Activated CD4-positive, alpha-beta memory T cell treated with anti-CD3 and anti-CD28 coated beads, Interleukin-2, amount 10 ng/mL, durations not matched to agents 7 days and 5 days (primary cell): ENCODE data around the gene PSMB7. TPM values are rescaled to one million over a fixed set of nuclear protein-coding genes. Genes with fewer than 3 reads are reported as not detected.

ENCODE experiments used
- CTCF ChIA-PET: fragments of 350-600 bp; sonication (Branson Sonifier 250); formaldehyde crosslinking; loops from one replicate; lab custom pipeline; 2021; ENCODE audit warnings: antibody characterized with exemption, inconsistent platforms; lab: Charles Lee
- POLR2A ChIA-PET: fragments of 350-600 bp; sonication (Branson Sonifier 250); formaldehyde crosslinking; loops from one replicate; lab custom pipeline; 2021; ENCODE audit warnings: antibody characterized with exemption; lab: Charles Lee
- DNase-seq: peaks from one replicate; pipeline ENCODE4 v3.0.0-alpha.2; 2020
- H3K27ac Mint-ChIP-seq: one replicate; pipeline ENCODE4 v1.8.0; 2021; ENCODE audit warnings: mild to moderate bottlenecking, mixed read lengths
- H3K27me3 Mint-ChIP-seq: one replicate; pipeline ENCODE4 v1.8.0; 2021; ENCODE audit warnings: mixed read lengths
- H3K36me3 Mint-ChIP-seq: one replicate; pipeline ENCODE4 v1.8.0; 2021; ENCODE audit warnings: low read depth, mixed read lengths
- H3K4me1 Mint-ChIP-seq: one replicate; pipeline ENCODE4 v1.8.0; 2021; ENCODE audit warnings: mixed read lengths
- H3K4me3 Mint-ChIP-seq: one replicate; pipeline ENCODE4 v1.8.0; 2021; ENCODE audit warnings: mild to moderate bottlenecking, mixed read lengths
- H3K9me3 Mint-ChIP-seq: one replicate; pipeline ENCODE4 v1.8.0; 2021; ENCODE audit warnings: mixed read lengths
- total RNA-seq, 2 experiments: library from RNA; stranded (reverse); gene quantifications; one replicate each; pipeline ENCODE4 v1.2.3, GENCODE V29; 2021

The PSMB7 gene
- total RNA-seq, 2 experiments from 2014 or later, result 113 to 120 TPM

GRCh38 chr9:124364141-124364540 is 51.1 kb downstream of the PSMB7 start:
- ChIA-PET POLR2A (no interaction called here), CTCF (no interaction called here)
- Mint-ChIP-seq H3K27me3 (no peaks in the 10 kb centered on the region), H3K4me3 (no peak overlapping the region), H3K27ac (no peak overlapping the region), H3K4me1 (peaks cover 11% of the 10 kb centered on the region), H3K36me3 (peaks cover 7% of the 10 kb centered on the region), H3K9me3 (no peaks in the 10 kb centered on the region)
- DNase-seq, result no peak

- CTCF ChIA-PET, result interaction anchor here (1.5 kb wide), 1 partner anchor 31 kb away, joined by 5 read pairs; no protein-coding TSS in a partner anchor
- no peaks in the 10 kb centered on the region for H3K27me3 Mint-ChIP-seq
- H3K9me3 Mint-ChIP-seq, result no peaks in the 10 kb centered on the region
- peaks cover 16% of the 10 kb centered on the region for H3K4me1 Mint-ChIP-seq
- H3K4me3 Mint-ChIP-seq, result no peak overlapping the region
- H3K27ac Mint-ChIP-seq, result no peak overlapping the region
- H3K36me3 Mint-ChIP-seq, result peaks cover 7% of the 10 kb centered on the region
- DNase-seq, result no peak
- POLR2A ChIA-PET, result no interaction called here
Measured at GRCh38 chr9:124363326-124364096, 51.7 kb downstream of the PSMB7 start.

- H3K9me3 Mint-ChIP-seq, result no peaks in the 10 kb centered on the region
- H3K4me3 Mint-ChIP-seq, result no peak overlapping the region
- POLR2A ChIA-PET, result no interaction called here
- no peaks in the 10 kb centered on the region for H3K27me3 Mint-ChIP-seq
- CTCF ChIA-PET, result interaction anchor here (2.8 kb wide), 1 partner anchor 234 kb away, joined by 14 read pairs; no protein-coding TSS in a partner anchor
- H3K36me3 Mint-ChIP-seq, result peaks cover 11% of the 10 kb centered on the region
- H3K4me1 Mint-ChIP-seq, result peaks cover 34% of the 10 kb centered on the region
- DNase-seq, result no peak
- H3K27ac Mint-ChIP-seq, result no peak overlapping the region
Measured at GRCh38 chr9:124361128-124361527, 54.1 kb downstream of the PSMB7 start.

GRCh38 chr9:124359855-124360678 is 55.2 kb downstream of the PSMB7 start:
- ChIA-PET CTCF (interaction anchor here (2.8 kb wide), 1 partner anchor 233 kb away, joined by 14 read pairs; no protein-coding TSS in a partner anchor), POLR2A (no interaction called here)
- H3K4me1 Mint-ChIP-seq, result peaks cover 31% of the 10 kb centered on the region
- H3K9me3 Mint-ChIP-seq, result no peaks in the 10 kb centered on the region
- no peak overlapping the region for H3K27ac Mint-ChIP-seq
- no peak for DNase-seq
- H3K4me3 Mint-ChIP-seq, result no peak overlapping the region
- peaks cover 10% of the 10 kb centered on the region for H3K36me3 Mint-ChIP-seq
- no peaks in the 10 kb centered on the region for H3K27me3 Mint-ChIP-seq

- Mint-ChIP-seq H3K27me3 (no peaks in the 10 kb centered on the region), H3K9me3 (no peaks in the 10 kb centered on the region), H3K4me1 (peaks cover 31% of the 10 kb centered on the region), H3K36me3 (peaks cover 8% of the 10 kb centered on the region), H3K4me3 (no peak overlapping the region), H3K27ac (no peak overlapping the region)
- CTCF ChIA-PET, result no interaction called here
- DNase-seq, result no peak
- POLR2A ChIA-PET, result no interaction called here
Measured at GRCh38 chr9:124359426-124359825, 55.8 kb downstream of the PSMB7 start.

GRCh38 chr9:124358631-124359030 is 56.6 kb downstream of the PSMB7 start:
- H3K36me3 Mint-ChIP-seq, result peaks cover 8% of the 10 kb centered on the region
- no peak for DNase-seq
- H3K4me1 Mint-ChIP-seq, result peaks cover 32% of the 10 kb centered on the region
- H3K4me3 Mint-ChIP-seq, result no peak overlapping the region
- no peak overlapping the region for H3K27ac Mint-ChIP-seq
- H3K27me3 Mint-ChIP-seq, result no peaks in the 10 kb centered on the region
- POLR2A ChIA-PET, result interaction anchor here (1.4 kb wide), 1 partner anchor 30 kb away, joined by 4 read pairs; no protein-coding TSS in a partner anchor
- CTCF ChIA-PET, result no interaction called here
- no peaks in the 10 kb centered on the region for H3K9me3 Mint-ChIP-seq

GRCh38 chr9:124357721-124358361 is 57.4 kb downstream of the PSMB7 start:
- no peak overlapping the region for H3K4me3 Mint-ChIP-seq
- H3K36me3 Mint-ChIP-seq, result peaks cover 12% of the 10 kb centered on the region
- no peaks in the 10 kb centered on the region for H3K9me3 Mint-ChIP-seq
- H3K27me3 Mint-ChIP-seq, result no peaks in the 10 kb centered on the region
- POLR2A ChIA-PET, result interaction anchor here (1.0 to 1.5 kb wide), 3 partner anchors 13 to 231 kb away, joined by 3 to 4 read pairs (median 3); no protein-coding TSS in a partner anchor
- no peak for DNase-seq
- peaks cover 32% of the 10 kb centered on the region for H3K4me1 Mint-ChIP-seq
- H3K27ac Mint-ChIP-seq, result peak overlapping the region; percentile 78
- CTCF ChIA-PET, result no interaction called here

GRCh38 chr9:124356745-124357390 is 58.4 kb downstream of the PSMB7 start:
- POLR2A ChIA-PET, result interaction anchor here (1.0 to 1.5 kb wide), 2 partner anchors 12 to 230 kb away, joined by 3 read pairs; no protein-coding TSS in a partner anchor
- DNase-seq, result no peak
- peak overlapping the region; percentile 33 for H3K4me3 Mint-ChIP-seq
- CTCF ChIA-PET, result no interaction called here
- H3K9me3 Mint-ChIP-seq, result no peaks in the 10 kb centered on the region
- H3K4me1 Mint-ChIP-seq, result peaks cover 32% of the 10 kb centered on the region
- H3K27ac Mint-ChIP-seq, result peak overlapping the region; percentile 78
- H3K27me3 Mint-ChIP-seq, result no peaks in the 10 kb centered on the region
- H3K36me3 Mint-ChIP-seq, result peaks cover 22% of the 10 kb centered on the region

- H3K27me3 Mint-ChIP-seq, result no peaks in the 10 kb centered on the region
- H3K36me3 Mint-ChIP-seq, result peaks cover 29% of the 10 kb centered on the region
- no peak for DNase-seq
- ChIA-PET CTCF (interaction anchor here (1.0 kb wide), 1 partner anchor 229 kb away, joined by 3 read pairs; no protein-coding TSS in a partner anchor), POLR2A (interaction anchor here (0.9 to 1.5 kb wide), 3 partner anchors 14 to 229 kb away, joined by 3 read pairs; no protein-coding TSS in a partner anchor)
- H3K27ac Mint-ChIP-seq, result peak overlapping the region; percentile 78
- no peaks in the 10 kb centered on the region for H3K9me3 Mint-ChIP-seq
- H3K4me1 Mint-ChIP-seq, result peaks cover 32% of the 10 kb centered on the region
- H3K4me3 Mint-ChIP-seq, result peak overlapping the region; percentile 33
Measured at GRCh38 chr9:124355941-124356744, 59.1 kb downstream of the PSMB7 start.

- POLR2A ChIA-PET, result interaction anchor here (0.9 to 1.2 kb wide), 2 partner anchors 15 to 20 kb away, joined by 3 read pairs; no protein-coding TSS in a partner anchor
- Mint-ChIP-seq H3K36me3 (peaks cover 33% of the 10 kb centered on the region), H3K4me3 (peak overlapping the region; percentile 29), H3K27me3 (no peaks in the 10 kb centered on the region), H3K4me1 (peaks cover 32% of the 10 kb centered on the region), H3K27ac (no peak overlapping the region), H3K9me3 (no peaks in the 10 kb centered on the region)
- CTCF ChIA-PET, result interaction anchor here (1.0 kb wide), 1 partner anchor 228 kb away, joined by 3 read pairs; no protein-coding TSS in a partner anchor
- DNase-seq, result no peak
Measured at GRCh38 chr9:124355039-124355940, 60.0 kb downstream of the PSMB7 start.
